Measurements from ENCODE around the gene TRIM26. TPM values are rescaled to one million over a fixed set of nuclear protein-coding genes. Genes with fewer than 3 reads are reported as not detected.

TRIM26 gene
- polyA plus RNA-seq, 1 experiment = 41.8 TPM

- ChIA-PET CTCF (interaction anchor here (1.0 kb wide), 1 partner anchor 70 kb away, joined by 3 read pairs; no protein-coding TSS in a partner anchor), POLR2A (no interaction called here)
- no peak for DNase-seq (ENCODE audit: low read depth)
- H3K27me3 ChIP-seq (ENCODE audit: control insufficient read depth, insufficient read depth, low read length) = no peaks in the 10 kb centered on the region
- peaks cover 21% of the 10 kb centered on the region for H3K36me3 ChIP-seq (ENCODE audit: control insufficient read depth, insufficient read depth, low read length)
- no peak for TF ChIP-seq CTCF (IDR thresholded peaks at IDR 0.05; ENCODE audit: insufficient read depth, low read depth, low read length)
- no peak overlapping the region for H3K4me3 ChIP-seq (ENCODE audit: low read depth, low read length)
Measured at GRCh38 chr6:30200551-30201281, 12.5 kb downstream of the TRIM26 start.

GRCh38 chr6:30198166-30199084 lies 14.8 kb downstream of the TRIM26 start:
- peaks cover 22% of the 10 kb centered on the region for H3K36me3 ChIP-seq (ENCODE audit: control insufficient read depth, insufficient read depth, low read length)
- POLR2A ChIA-PET = no interaction called here
- no peaks in the 10 kb centered on the region for H3K27me3 ChIP-seq (ENCODE audit: control insufficient read depth, insufficient read depth, low read length)
- DNase-seq (ENCODE audit: low read depth) = no peak
- CTCF ChIA-PET = interaction anchor here (4.8 kb wide), 1 partner anchor 8 kb away, joined by 17 read pairs; no protein-coding TSS in a partner anchor
- no peak overlapping the region for H3K4me3 ChIP-seq (ENCODE audit: low read depth, low read length)
- TF ChIP-seq CTCF (IDR thresholded peaks at IDR 0.05; ENCODE audit: insufficient read depth, low read depth, low read length) = no peak

- ChIA-PET POLR2A (no interaction called here), CTCF (interaction anchor here (0.6 to 4.8 kb wide), 3 partner anchors 10 to 246 kb away, joined by 3 to 17 read pairs (median 4); no protein-coding TSS in a partner anchor)
- peaks cover 26% of the 10 kb centered on the region for H3K36me3 ChIP-seq (ENCODE audit: control insufficient read depth, insufficient read depth, low read length)
Measured at GRCh38 chr6:30196376-30196775, 16.8 kb downstream of the TRIM26 start.

GRCh38 chr6:30195951-30196350 lies 17.3 kb downstream of the TRIM26 start:
- H3K4me3 ChIP-seq (ENCODE audit: low read depth, low read length) = no peak overlapping the region
- H3K27me3 ChIP-seq (ENCODE audit: control insufficient read depth, insufficient read depth, low read length) = no peaks in the 10 kb centered on the region
- peaks cover 27% of the 10 kb centered on the region for H3K36me3 ChIP-seq (ENCODE audit: control insufficient read depth, insufficient read depth, low read length)
- DNase-seq (ENCODE audit: low read depth) = no peak
- TF ChIP-seq CTCF (IDR thresholded peaks at IDR 0.05; ENCODE audit: insufficient read depth, low read depth, low read length) = no peak
- POLR2A ChIA-PET = no interaction called here
- CTCF ChIA-PET = interaction anchor here (0.6 to 4.8 kb wide), 3 partner anchors 10 to 247 kb away, joined by 3 to 17 read pairs (median 5); no protein-coding TSS in a partner anchor

More at GRCh38 chr6:30196376-30196775, 16.8 kb downstream of the TRIM26 start:
- no peak for TF ChIP-seq CTCF (IDR thresholded peaks at IDR 0.05; ENCODE audit: insufficient read depth, low read depth, low read length)
- H3K4me3 ChIP-seq (ENCODE audit: low read depth, low read length) = no peak overlapping the region
- H3K27me3 ChIP-seq (ENCODE audit: control insufficient read depth, insufficient read depth, low read length) = no peaks in the 10 kb centered on the region
- no peak for DNase-seq (ENCODE audit: low read depth)
